HCT116 (cell line): Measurements from ENCODE around the gene CPED1. TPM values are rescaled to one million over a fixed set of nuclear protein-coding genes. Genes with fewer than 3 reads are reported as not detected.

Experiments
- ATAC-seq: fragments of 200-7000 bp; cut with Tn5 transposase; 2 replicates; pipeline ENCODE4 v1.9.1; 2020; ENCODE audit warnings: mild to moderate bottlenecking, moderate library complexity
- BruUV-seq: library from RNA; stranded (reverse); fragments of 400-500 nt; replicated peaks from 2 replicates; lab custom pipeline; 2021; lab: Mats Ljungman, UMichigan
- CTCF ChIA-PET: fragments of 300-600 bp; sonication (Branson Sonifier 250); formaldehyde crosslinking; loops from one replicate; lab custom pipeline; 2021; ENCODE audit warnings: antibody characterized with exemption; lab: Charles Lee
- POLR2A ChIA-PET: fragments of 300-600, 350-600 bp; sonication (Branson Sonifier 250); formaldehyde crosslinking; loops from one replicate; lab custom pipeline; 2021; ENCODE audit warnings: antibody characterized with exemption; lab: Charles Lee
- RAD21 ChIA-PET, 2 experiments: fragments of 300-600 bp; sonication (Branson Sonifier 250); formaldehyde crosslinking; loops; one replicate each; lab custom pipeline; 2023; ENCODE audit warnings: low total read pairs in 2 of 2; ENCODE audit not compliant: uncharacterized antibody in 2 of 2, unreplicated experiment in 2 of 2, low non-redundant PET in 1 of 2; lab: Charles Lee
- DNase-seq: peaks from one replicate; pipeline ENCODE4 v3.0.0-alpha.2; 2010; ENCODE audit warnings: low read depth, low spot score
- H2AFZ ChIP-seq: fragments of 200-600 bp; shearing (Covaris generic), sonication (generic); 2 replicates; pipeline ENCODE4 v1.6.1; 2017; ENCODE audit warnings: low read depth, mixed run types, mixed read lengths, antibody characterized with exemption, low read length; ENCODE audit not compliant: poor library complexity, severe bottlenecking
- H3K27ac ChIP-seq: 2 replicates; pipeline ENCODE4 v1.5.1; 2012; ENCODE audit warnings: low read depth, low read length
- H3K27me3 ChIP-seq: fragments of 200-600 bp; sonication (generic); 2 replicates; pipeline ENCODE4 v1.6.1; 2016; ENCODE audit warnings: mixed run types, low read length, mixed read lengths; ENCODE audit not compliant: insufficient read depth
- H3K36me3 ChIP-seq, 2 experiments: fragments of 200-500 bp in 1 of 2; fragments of 200-600 bp in 1 of 2; sonication (Bioruptor generic) in 1 of 2; sonication (generic) in 1 of 2; 2 replicates each; pipeline versions ENCODE4 v1.5.1 to v1.6.1; 2014 to 2016; ENCODE audit warnings: low read length in 2 of 2, inconsistent platforms in 1 of 2, mixed read lengths in 1 of 2, mixed run types in 1 of 2; ENCODE audit not compliant: insufficient read depth in 2 of 2, control insufficient read depth in 1 of 2
- H3K4me1 ChIP-seq, 2 experiments: fragments of 200-600 bp in 1 of 2; sonication (generic) in 1 of 2; 2 replicates each; pipeline versions ENCODE4 v1.5.1 to v1.6.1; 2012 to 2017; ENCODE audit warnings: low read length in 2 of 2, inconsistent platforms in 1 of 2, mild to moderate bottlenecking in 1 of 2, mixed read lengths in 1 of 2, mixed run types in 1 of 2, moderate library complexity in 1 of 2; ENCODE audit not compliant: insufficient read depth in 2 of 2, control insufficient read depth in 1 of 2
- H3K4me2 ChIP-seq: fragments of 200-600 bp; sonication (generic); 2 replicates; pipeline ENCODE4 v1.6.1; 2017; ENCODE audit warnings: mixed run types, low read length, mixed read lengths
- H3K4me3 ChIP-seq, 2 experiments: fragments of 200-600 bp in 1 of 2; sonication (generic) in 1 of 2; replicated peaks in 1 of 2; 2 replicates each; pipeline ENCODE4 v1.5.1; 2011 to 2016; ENCODE audit warnings: low read length in 2 of 2, control low read depth in 1 of 2, low read depth in 1 of 2, mild to moderate bottlenecking in 1 of 2, mixed read lengths in 1 of 2, mixed run types in 1 of 2
- H3K79me2 ChIP-seq: fragments of 200-600 bp; sonication (generic); 2 replicates; pipeline ENCODE4 v1.6.1; 2017; ENCODE audit warnings: mild to moderate bottlenecking, mixed run types, low read length, moderate library complexity, mixed read lengths; ENCODE audit not compliant: insufficient read depth
- H3K9ac ChIP-seq: fragments of 200-600 bp; sonication (generic); 2 replicates; pipeline ENCODE4 v1.6.1; 2016; ENCODE audit warnings: low read length, mixed read lengths
- H3K9me2 ChIP-seq: fragments of 200-600 bp; sonication (generic), shearing (Covaris generic); 2 replicates; pipeline ENCODE4 v1.6.1; 2017; ENCODE audit warnings: mixed run types, mild to moderate bottlenecking, moderate library complexity; ENCODE audit not compliant: insufficient read depth
- H3K9me3 ChIP-seq, 2 experiments: fragments of 200-500 bp in 1 of 2; fragments of 200-600 bp in 1 of 2; sonication (Bioruptor generic) in 1 of 2; sonication (generic) in 1 of 2; 2 replicates each; pipeline ENCODE4 v1.6.1; 2014 to 2017; ENCODE audit warnings: low read length in 2 of 2, mixed read lengths in 2 of 2, inconsistent platforms in 1 of 2, low read depth in 1 of 2, mild to moderate bottlenecking in 1 of 2, mixed run types in 1 of 2, moderate library complexity in 1 of 2; ENCODE audit not compliant: control insufficient read depth in 1 of 2, insufficient read depth in 1 of 2
- H4K20me1 ChIP-seq: fragments of 200-600 bp; sonication (generic), shearing (Covaris generic); 2 replicates; pipeline ENCODE4 v1.6.1; 2017; ENCODE audit warnings: mixed run types, mild to moderate bottlenecking, moderate library complexity; ENCODE audit not compliant: insufficient read depth
- FOSL1 ChIP-seq: IDR thresholded peaks from 2 replicates; pipeline ENCODE4 v1.6.1; 2012; ENCODE audit warnings: low read depth
- RAD21 ChIP-seq: IDR thresholded peaks from 2 replicates; pipeline ENCODE4 v1.6.1; 2012; ENCODE audit warnings: low read depth, mild to moderate bottlenecking
- SP1 ChIP-seq: IDR thresholded peaks from 2 replicates; pipeline ENCODE4 v1.6.1; 2012; ENCODE audit warnings: low read depth
- TCF7L2 ChIP-seq: IDR thresholded peaks from 2 replicates; pipeline ENCODE4 v1.7.0; 2011; ENCODE audit warnings: borderline replicate concordance, inconsistent platforms; ENCODE audit not compliant: insufficient read depth, insufficient read length; ENCODE audit errors: extremely low read depth
- intact Hi-C: fragments of 100-400 bp; cut with micrococcal nuclease; formaldehyde crosslinking; loops from 2 replicates; pipeline ENCODE4 v1.10.0; 2022
- total RNA-seq: library from RNA; stranded (reverse); gene quantifications from one replicate; pipeline ENCODE4 v1.2.1, GENCODE V29; 2021; ENCODE audit not compliant: unreplicated experiment
- TF ChIP-seq, protein P1 (sequence below): IDR thresholded peaks from 2 replicates; pipeline ENCODE4 v1.6.1; 2012
- TF ChIP-seq, protein P2 (sequence below), 3 experiments: fragments of 200-600 bp in 1 of 3; sonication (generic) in 1 of 3; IDR thresholded peaks in 2 of 3; conservative IDR thresholded peaks in 1 of 3; 2 replicates each; pipeline ENCODE4 v1.5.1; 2012 to 2017; ENCODE audit warnings: low read depth in 2 of 3, low read length in 2 of 3, antibody characterized with exemption in 1 of 3, borderline replicate concordance in 1 of 3, control low read depth in 1 of 3, mild to moderate bottlenecking in 1 of 3, mixed read lengths in 1 of 3, mixed run types in 1 of 3, moderate library complexity in 1 of 3; ENCODE audit not compliant: insufficient read depth in 1 of 3

Gene CPED1
- total RNA-seq, 1 experiment from 2014 or later, result 1.2 TPM

DNA sequence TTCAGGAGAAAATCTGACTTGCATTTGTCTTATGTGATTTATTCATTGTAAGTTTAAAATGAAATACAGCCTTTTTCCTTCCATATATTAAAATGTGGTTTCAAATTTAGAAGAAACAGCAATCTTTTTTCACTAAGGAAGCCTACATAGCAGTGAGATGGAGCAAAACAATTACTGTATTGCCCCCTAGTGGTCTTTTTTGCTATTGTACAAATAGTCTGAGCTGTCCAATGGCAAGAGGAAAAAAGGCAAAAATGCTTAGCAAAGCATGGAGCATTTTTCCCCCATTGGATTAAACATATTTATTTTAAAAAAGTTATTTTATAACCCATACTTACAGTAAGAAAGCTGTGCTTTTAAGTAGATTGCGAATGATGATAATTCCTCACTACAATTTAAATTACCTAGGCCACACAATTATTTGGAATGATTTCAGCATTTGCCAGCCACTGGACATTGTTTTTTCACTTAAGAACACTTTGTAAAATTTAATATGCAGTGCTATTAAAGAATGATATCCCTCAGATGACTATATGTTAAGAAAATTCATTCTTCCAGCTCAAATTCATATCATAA is 119.5 kb downstream of the CPED1 start:
- peak overlapping the region; percentile 96 for H2AFZ ChIP-seq
- POLR2A ChIA-PET, result no interaction called here
- intact Hi-C loops, result loop anchor here (2.0 to 5.0 kb wide), 3 partner anchors 121 to 316 kb away; no protein-coding TSS in a partner anchor

More for the DNA sequence above, 119.5 kb downstream of the CPED1 start:
- RAD21 ChIA-PET, result interaction anchor here in 1 of 2 experiments (0.8 to 1.0 kb wide), 2 partner anchors 120 to 316 kb away, joined by 3 to 6 read pairs; partner anchors contain the start of gene CPED1
- Histone ChIP-seq H3K9ac (no peak overlapping the region), H3K27ac (no peak overlapping the region), H3K9me3 (no peaks in the 10 kb centered on the region), H3K4me3 (no peak overlapping the region), H3K4me1 (peaks cover under 1 to 3% of the 10 kb centered on the region in 2 experiments; a peak in 2 of 4 replicates), H3K27me3 (no peaks in the 10 kb centered on the region), H3K36me3 (no peaks in the 10 kb centered on the region), H3K4me2 (no peak overlapping the region), H3K9me2 (no peaks in the 10 kb centered on the region), H3K79me2 (no peaks in the 10 kb centered on the region), H4K20me1 (no peaks in the 10 kb centered on the region)
- no TSS peak for BruUV-seq
- DNase-seq, result peak; percentile 52
- CTCF ChIA-PET, result interaction anchor here (0.7 to 3.0 kb wide), 13 partner anchors 9 to 887 kb away, joined by 3 to 23 read pairs (median 5); partner anchors contain the start of genes CPED1, FAM3C and ING3
- TF ChIP-seq FOSL1 (0 out of 2 replicates have a peak, but pooled peaks have one; percentile 7), RAD21 (peak; percentile 85), TCF7L2 (no peak), SP1 (peak; percentile 14; the same call in 1 of the 2 replicates)
- TF ChIP-seq, protein P1, sequence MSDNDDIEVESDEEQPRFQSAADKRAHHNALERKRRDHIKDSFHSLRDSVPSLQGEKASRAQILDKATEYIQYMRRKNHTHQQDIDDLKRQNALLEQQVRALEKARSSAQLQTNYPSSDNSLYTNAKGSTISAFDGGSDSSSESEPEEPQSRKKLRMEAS, result no peak
- TF ChIP-seq, protein P2, sequence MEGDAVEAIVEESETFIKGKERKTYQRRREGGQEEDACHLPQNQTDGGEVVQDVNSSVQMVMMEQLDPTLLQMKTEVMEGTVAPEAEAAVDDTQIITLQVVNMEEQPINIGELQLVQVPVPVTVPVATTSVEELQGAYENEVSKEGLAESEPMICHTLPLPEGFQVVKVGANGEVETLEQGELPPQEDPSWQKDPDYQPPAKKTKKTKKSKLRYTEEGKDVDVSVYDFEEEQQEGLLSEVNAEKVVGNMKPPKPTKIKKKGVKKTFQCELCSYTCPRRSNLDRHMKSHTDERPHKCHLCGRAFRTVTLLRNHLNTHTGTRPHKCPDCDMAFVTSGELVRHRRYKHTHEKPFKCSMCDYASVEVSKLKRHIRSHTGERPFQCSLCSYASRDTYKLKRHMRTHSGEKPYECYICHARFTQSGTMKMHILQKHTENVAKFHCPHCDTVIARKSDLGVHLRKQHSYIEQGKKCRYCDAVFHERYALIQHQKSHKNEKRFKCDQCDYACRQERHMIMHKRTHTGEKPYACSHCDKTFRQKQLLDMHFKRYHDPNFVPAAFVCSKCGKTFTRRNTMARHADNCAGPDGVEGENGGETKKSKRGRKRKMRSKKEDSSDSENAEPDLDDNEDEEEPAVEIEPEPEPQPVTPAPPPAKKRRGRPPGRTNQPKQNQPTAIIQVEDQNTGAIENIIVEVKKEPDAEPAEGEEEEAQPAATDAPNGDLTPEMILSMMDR (IDR thresholded peaks at IDR 0.05 in 2 of 3, conservative IDR thresholded peaks at IDR 0.05 in 1 of 3; ENCODE audit: borderline replicate concordance in 1 of 3, insufficient read depth in 1 of 3, low read depth in 2 of 3, low read length in 2 of 3), result peak; percentile 67 to 84 (median 77)
- peak; percentile 97 for ATAC-seq
